HCEC 1CT (cell line): Measurements from ENCODE around the gene AIFM2.
"Not testable (repeated sequence)": the region's sequence is repeated elsewhere in the genome, so short reads cannot be mapped to it uniquely, and the experiment has no call there.

Experiments
- DNase-seq: peaks from one replicate; pipeline ENCODE4 v3.0.0-alpha.2; 2017

Gene AIFM2

DNA sequence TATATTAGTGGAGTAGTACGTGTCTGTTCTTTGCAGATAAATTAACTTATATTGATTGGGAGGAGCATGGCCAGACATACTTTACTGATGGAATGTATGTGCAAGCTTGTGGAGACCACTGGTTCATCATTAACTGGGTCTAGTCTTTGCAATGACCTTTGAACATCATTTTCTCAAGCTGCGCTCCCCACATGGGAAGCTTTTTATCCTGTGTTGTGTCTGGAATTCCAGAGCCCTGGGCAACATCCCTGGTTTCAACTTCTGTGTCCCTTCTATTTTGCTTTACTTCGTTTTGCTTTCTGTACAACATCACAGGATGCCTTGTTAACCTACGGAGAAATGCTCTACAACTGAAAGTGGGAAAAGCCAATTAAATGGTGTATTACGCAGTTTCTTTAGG lies 41.7 kb downstream of the AIFM2 start:
- no peak for DNase-seq

DNA sequence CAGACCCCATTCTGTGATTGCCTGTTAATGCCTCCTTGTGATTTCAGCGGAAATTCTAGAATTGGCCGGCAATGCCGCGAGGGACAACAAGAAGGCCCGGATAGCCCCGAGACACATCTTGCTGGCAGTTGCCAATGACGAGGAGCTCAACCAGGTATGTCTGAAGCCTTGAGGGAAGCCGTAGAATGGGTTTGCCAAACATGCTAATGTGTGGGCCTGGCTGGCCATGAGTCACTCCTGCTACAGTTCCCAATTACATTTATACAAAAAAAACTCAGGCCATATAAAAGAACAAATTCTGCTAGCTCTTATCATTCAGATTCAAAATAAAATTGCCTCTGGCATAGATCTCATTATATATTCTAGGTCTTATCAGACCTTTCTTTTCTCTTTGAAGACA lies 42.6 kb downstream of the AIFM2 start:
- DNase-seq, result no peak

GRCh38 chr10:70088308-70088698 lies 44.3 kb downstream of the AIFM2 start:
- DNase-seq, result no peak

DNA sequence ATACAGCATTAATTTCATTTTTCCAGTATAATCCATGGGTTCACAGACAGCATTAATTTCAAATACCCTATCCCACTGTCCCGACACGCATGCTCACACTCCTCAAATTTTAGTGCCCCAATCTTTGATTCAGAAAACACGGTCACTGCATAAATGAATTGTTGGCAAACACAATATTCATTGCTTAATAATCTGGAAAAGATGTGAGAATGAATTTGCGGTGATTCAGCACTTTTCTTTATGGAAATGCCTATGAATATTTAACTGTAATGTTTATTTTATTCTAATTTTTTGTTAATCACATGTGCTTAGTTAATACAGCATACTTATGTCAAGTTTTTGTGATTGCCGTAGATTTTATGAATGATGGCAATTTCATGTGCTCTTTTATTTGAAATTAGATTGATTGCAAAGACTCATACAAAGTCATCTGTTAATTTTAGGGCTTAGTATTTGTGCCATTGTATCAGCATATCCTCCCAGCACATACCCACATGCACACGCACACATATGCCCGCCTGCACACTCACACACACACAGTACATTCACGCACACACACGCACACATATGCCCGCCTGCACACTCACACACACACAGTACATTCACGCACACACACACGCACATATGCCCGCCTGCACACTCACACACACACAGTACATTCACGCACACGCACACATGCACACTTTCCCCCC lies 44.9 kb downstream of the AIFM2 start:
- no peak for DNase-seq

DNA sequence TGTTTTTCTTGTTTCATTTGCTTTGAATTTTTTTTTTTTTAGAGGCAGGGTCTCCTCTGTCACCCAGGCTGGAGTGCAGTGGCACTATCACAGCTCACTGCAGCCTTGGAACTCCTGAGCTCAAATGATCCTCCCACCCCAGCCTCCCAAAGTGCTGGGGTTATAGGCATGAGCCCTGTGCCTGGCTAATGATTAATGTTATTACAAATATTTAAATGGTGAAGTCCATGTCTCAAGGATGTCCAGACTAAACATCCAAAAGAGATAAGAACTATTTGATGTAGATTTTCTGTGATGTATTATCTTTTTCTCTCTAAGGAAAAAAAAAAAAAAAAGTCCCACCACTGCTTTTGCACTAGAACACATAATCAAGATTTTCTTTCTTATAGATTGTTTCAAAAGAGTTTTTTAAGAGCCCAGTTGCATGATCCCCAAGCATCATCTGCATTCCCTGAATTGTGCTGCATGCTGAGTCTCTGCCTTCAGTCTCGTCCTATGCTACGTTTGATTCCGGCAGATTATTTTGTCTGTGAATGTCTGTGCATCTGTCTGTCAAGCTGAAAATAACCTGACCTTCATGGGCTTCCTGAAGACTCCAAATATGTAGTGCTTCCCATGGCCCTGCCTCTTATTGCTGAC lies 46.5 kb downstream of the AIFM2 start:
- DNase-seq, result no peak

- DNase-seq, result peak; percentile 26
Measured at GRCh38 chr10:70084189-70084588, 48.4 kb downstream of the AIFM2 start.

- DNase-seq, result not testable (repeated sequence)
Measured at GRCh38 chr10:70080789-70081188, 51.8 kb downstream of the AIFM2 start.

DNA sequence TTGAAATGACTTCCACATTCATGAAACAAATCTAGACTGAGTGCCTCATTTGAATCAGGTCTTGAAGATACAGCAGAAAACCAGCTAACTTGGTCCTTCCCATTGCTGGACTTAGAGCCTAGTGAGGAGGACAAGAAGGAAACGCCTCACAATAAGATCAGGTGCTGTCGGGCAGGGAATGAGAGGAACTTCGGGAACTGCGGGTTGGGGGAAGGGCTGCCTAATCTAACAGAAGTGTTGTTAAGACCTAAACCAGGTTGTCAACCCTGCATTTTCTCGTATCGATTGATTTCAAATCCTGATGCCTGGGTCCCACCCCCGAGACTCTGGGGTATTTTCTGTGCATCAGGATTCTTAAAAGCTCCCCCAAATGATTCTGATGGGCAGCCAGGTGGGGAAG lies 53.7 kb downstream of the AIFM2 start:
- no peak for DNase-seq

GRCh38 chr10:70078329-70078728 lies 54.3 kb downstream of the AIFM2 start:
- DNase-seq, result no peak

DNA sequence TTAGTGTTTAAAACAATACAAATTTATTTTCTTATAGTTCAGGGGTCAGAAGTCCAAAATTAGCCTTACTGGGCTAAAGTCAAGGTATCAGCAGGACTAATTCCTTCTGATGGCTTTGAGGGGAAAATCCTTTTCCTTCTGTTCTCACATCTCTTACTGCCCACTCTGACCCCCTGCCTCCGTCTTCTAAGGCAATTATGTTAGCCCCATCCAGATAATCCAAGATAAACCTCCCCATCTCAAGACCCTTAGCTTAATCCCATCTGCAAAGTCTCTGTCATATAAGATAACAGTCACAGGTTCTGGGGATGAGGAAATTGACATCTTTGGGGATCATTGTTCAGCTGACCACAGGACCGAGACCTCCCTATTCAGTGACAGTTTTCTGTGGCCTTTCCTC lies 57.7 kb downstream of the AIFM2 start:
- DNase-seq, result no peak

DNA sequence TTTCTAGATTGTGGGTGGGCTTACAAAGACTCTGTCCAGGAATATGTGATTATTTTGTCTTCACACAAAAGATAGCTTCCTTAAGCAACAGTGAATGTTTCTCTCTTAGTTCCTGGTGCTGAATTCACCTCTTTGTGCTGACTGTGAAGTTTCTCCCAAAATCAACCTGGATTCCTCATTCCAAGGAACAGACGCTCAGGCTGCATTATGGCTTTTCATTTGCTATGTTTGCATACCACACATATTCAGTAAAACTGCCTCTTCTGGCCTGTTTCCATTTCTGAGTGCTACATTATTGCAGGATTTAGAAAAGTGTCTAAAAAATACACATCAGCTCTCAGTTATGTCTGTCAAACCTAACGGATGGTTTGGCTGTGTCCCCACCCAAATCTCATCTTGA lies 58.5 kb downstream of the AIFM2 start:
- no peak for DNase-seq

- no peak for DNase-seq
Measured at GRCh38 chr10:70070834-70071233, 61.8 kb downstream of the AIFM2 start.

DNA sequence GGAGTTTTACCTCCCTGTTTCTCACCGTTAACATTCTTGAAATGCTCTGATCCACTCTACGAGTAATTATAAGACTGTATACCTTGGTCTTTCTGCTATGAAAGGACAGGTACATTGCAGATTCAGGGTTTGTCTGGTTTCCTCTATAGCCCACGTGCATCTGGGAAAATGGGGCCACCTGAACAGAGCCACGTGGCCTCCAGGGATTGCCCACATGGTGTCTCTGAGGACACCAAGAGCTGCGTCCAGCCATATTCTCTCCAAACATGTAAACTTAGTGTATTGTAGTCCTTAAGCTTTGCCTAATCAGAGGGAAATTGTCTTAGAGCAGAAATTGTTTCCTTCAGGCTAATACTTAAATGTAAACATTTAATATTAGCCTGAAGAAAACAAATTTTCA lies 63.3 kb downstream of the AIFM2 start:
- DNase-seq, result no peak

GRCh38 chr10:70068925-70069324 lies 63.7 kb downstream of the AIFM2 start:
- no peak for DNase-seq

- no peak for DNase-seq
Measured at GRCh38 chr10:70067586-70067985, 65.0 kb downstream of the AIFM2 start.

DNA sequence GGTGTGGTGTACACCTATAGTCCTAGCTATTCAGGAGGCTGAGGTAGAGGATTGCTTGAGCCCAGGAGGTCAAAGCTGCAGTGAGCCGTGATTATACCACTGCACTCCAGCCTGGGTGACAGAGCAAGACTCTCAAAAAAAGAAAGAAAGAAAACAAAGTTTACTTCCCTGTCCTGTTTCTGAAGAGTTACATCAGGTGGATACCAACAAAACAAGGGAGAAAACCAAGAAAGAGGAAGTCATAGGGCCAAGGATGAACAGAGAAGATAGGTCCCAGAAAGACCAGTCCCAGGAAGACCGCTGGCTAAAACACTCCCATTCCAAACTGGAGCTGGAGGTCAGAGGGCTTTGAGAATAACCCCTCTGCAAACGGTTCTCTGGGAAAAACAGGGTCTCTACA lies 66.4 kb downstream of the AIFM2 start:
- no peak for DNase-seq

GRCh38 chr10:70064486-70064885 lies 68.1 kb downstream of the AIFM2 start:
- DNase-seq, result no peak

GRCh38 chr10:70063418-70064098 lies 69.1 kb downstream of the AIFM2 start:
- no peak for DNase-seq
